Prostate gland (tissue), 2 donors: Measurements from ENCODE around the gene ZNF277. TPM values are rescaled to one million over a fixed set of nuclear protein-coding genes. Genes with fewer than 3 reads are reported as not detected.

ENCODE experiments used
- DNase-seq: peaks from one replicate; pipeline ENCODE4 v3.0.0-alpha.2; 2019; ENCODE audit warnings: low spot score
- H3K27ac ChIP-seq, 2 donors: fragments of 200-600 bp; sonication (generic); 2 replicates each; pipeline ENCODE4 v1.5.1; 2017 to 2019
- H3K27me3 ChIP-seq: fragments of 200-600 bp; sonication (generic); replicated peaks from 2 replicates; pipeline ENCODE4 v1.5.1; 2019; ENCODE audit not compliant: insufficient read depth
- H3K36me3 ChIP-seq, 2 donors: fragments of 200-600 bp; sonication (generic); 1 replicate in 1 of 2; 2 replicates in 1 of 2; pipeline versions ENCODE4 v1.5.1 to v1.8.1; 2017 to 2019
- H3K4me1 ChIP-seq: fragments of 200-600 bp; sonication (generic); replicated peaks from 2 replicates; pipeline ENCODE4 v1.5.1; 2019
- H3K4me3 ChIP-seq, 2 donors: fragments of 200-600 bp; sonication (generic); 2 replicates each; pipeline ENCODE4 v1.5.1; 2017 to 2019
- H3K9me3 ChIP-seq: fragments of 200-600 bp; sonication (generic); 2 replicates; pipeline ENCODE4 v1.5.1; 2017
- CTCF ChIP-seq, 4 experiments: fragments of 200-600 bp in 2 of 4; fragments of 450-650 bp in 2 of 4; sonication (generic) in 2 of 4; IDR thresholded peaks; 1 replicate in 3 of 4; 2 replicates in 1 of 4; pipeline ENCODE4 v1.5.1; 2016 to 2019; ENCODE audit warnings: antibody characterized with exemption in 4 of 4, mild to moderate bottlenecking in 2 of 4, moderate library complexity in 2 of 4
- POLR2A ChIP-seq: fragments of 450-650 bp; IDR thresholded peaks from one replicate; pipeline ENCODE4 v1.6.1; 2016; ENCODE audit warnings: antibody characterized with exemption, mild to moderate bottlenecking
- POLR2AphosphoS5 ChIP-seq: sonication (generic); formaldehyde crosslinking; IDR thresholded peaks from one replicate; pipeline ENCODE4 v1.6.1; 2017; ENCODE audit warnings: antibody characterized with exemption
- WGBS: methylation state at CpG from one replicate; pipeline ENCODE4 v1.1.5; 2018; 5-methylcytosine and 5-hydroxymethylcytosine counted together
- intact Hi-C: fragments of 100-400 bp; cut with DNase I; formaldehyde crosslinking; loops from one replicate; pipeline ENCODE4 v1.14.2; 2022
- total RNA-seq, 2 donors: library from RNA; depleted of rRNA; stranded (reverse); fragments of >200 nt; gene quantifications; one replicate each; pipeline ENCODE4 v1.1.0, GENCODE V29; 2016

Gene ZNF277
- total RNA-seq, 2 donors from 2014 or later: 23.0 to 33.1 TPM

DNA sequence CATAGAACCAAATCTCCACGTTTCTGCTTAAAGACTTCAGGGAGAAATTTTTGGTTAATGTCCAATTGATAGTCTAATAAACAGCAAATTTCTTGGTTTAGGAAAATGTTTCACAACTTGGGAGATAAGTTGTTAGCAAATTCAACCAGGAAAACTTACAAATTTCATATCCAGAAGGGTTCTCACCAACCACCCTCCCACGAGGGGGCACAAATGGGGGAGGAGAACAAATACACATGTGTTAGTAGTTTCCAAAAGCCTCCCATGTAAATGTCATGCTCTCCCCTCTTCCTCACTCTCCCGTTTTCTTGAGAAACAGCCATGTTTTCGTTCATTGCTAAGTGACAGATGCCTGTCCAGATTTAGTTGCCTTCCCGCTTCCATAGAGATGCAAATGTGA is 10.8 kb upstream of the ZNF277 start:
- no peaks in the 10 kb centered on the region for H3K9me3 ChIP-seq
- 81% methylated on average over 5 of the region's 5 CpGs for WGBS

DNA sequence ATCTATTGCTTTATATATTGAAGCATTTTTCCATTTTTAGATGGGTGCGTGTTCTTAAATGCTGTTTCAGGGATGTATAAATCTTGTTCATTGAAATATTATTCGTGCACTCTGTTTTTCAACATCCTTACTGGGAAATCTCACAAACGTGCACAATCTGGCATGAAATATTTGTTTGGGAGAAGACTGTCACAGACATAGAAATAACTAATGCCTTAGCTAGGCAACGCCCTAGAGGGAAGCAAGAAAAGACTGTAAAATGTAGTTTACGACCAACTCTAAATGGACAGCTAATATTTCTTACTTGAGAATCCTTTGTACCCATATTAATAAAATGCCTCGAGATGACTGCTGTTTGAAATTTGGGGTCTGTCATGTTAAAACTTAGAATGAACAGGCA is 9.2 kb upstream of the ZNF277 start:
- H3K27me3 ChIP-seq: no peaks in the 10 kb centered on the region
- WGBS: 53% methylated on average over 6 of the region's 6 CpGs
- no peaks in the 10 kb centered on the region for H3K36me3 ChIP-seq
- TF ChIP-seq CTCF (IDR thresholded peaks at IDR 0.05) (no peak), POLR2AphosphoS5 (no peak), POLR2A (no peak)
- no peak overlapping the region for H3K4me3 ChIP-seq
- H3K9me3 ChIP-seq: no peaks in the 10 kb centered on the region
- intact Hi-C loops: no loop called here
- H3K27ac ChIP-seq: no peak overlapping the region
- DNase-seq: no peak
- H3K4me1 ChIP-seq: no peaks in the 10 kb centered on the region

More for the DNA sequence above, 10.8 kb upstream of the ZNF277 start:
- Histone ChIP-seq H3K4me1 (no peaks in the 10 kb centered on the region), H3K27me3 (no peaks in the 10 kb centered on the region), H3K4me3 (no peak overlapping the region), H3K27ac (no peak overlapping the region), H3K36me3 (no peaks in the 10 kb centered on the region)
- intact Hi-C loops: no loop called here
- TF ChIP-seq POLR2A: no peak
- no peak for TF ChIP-seq CTCF (IDR thresholded peaks at IDR 0.05)
- no peak for TF ChIP-seq POLR2AphosphoS5
- DNase-seq: no peak

GRCh38 chr7:112199035-112199655 is 7.3 kb upstream of the ZNF277 start:
- Histone ChIP-seq H3K4me1 (no peaks in the 10 kb centered on the region), H3K36me3 (no peaks in the 10 kb centered on the region), H3K9me3 (no peaks in the 10 kb centered on the region), H3K27ac (no peak overlapping the region), H3K4me3 (no peak overlapping the region), H3K27me3 (no peaks in the 10 kb centered on the region)
- 70% methylated on average over 2 of the region's 2 CpGs for WGBS
- no peak for DNase-seq
- intact Hi-C loops: no loop called here
- TF ChIP-seq CTCF (IDR thresholded peaks at IDR 0.05): no peak
- no peak for TF ChIP-seq POLR2AphosphoS5
- no peak for TF ChIP-seq POLR2A

GRCh38 chr7:112199672-112200071 is 6.8 kb upstream of the ZNF277 start:
- Histone ChIP-seq H3K4me3 (no peak overlapping the region), H3K27me3 (no peaks in the 10 kb centered on the region), H3K27ac (no peak overlapping the region), H3K9me3 (no peaks in the 10 kb centered on the region), H3K4me1 (no peaks in the 10 kb centered on the region), H3K36me3 (no peaks in the 10 kb centered on the region)
- no peak for DNase-seq
- TF ChIP-seq POLR2A: no peak
- TF ChIP-seq CTCF (IDR thresholded peaks at IDR 0.05): no peak
- TF ChIP-seq POLR2AphosphoS5: no peak
- intact Hi-C loops: loop anchor here (10.0 kb wide), 3 partner anchors 65 to 445 kb away; no protein-coding TSS in a partner anchor
- WGBS: 95% methylated on average over 1 of the region's 1 CpG

DNA sequence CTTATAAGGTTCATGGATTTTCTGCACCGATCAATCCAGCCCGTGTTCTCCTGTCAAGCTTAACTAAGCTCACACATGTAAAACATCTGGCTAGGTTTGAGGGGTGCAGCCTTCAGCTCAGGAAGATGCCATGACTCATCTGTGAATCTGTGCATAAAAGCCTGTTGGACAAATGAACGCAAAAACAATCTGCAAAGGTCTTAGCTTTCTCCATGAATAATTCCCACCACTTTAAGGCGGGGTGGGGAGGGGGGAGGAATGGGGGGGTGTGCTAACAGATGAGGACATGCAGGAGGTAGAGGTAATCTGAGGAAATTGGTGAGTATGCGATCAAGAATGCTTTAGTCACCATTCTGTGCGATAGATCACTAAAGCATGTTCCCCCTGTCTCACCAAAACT is 5.1 kb upstream of the ZNF277 start:
- Histone ChIP-seq H3K36me3 (no peaks in the 10 kb centered on the region), H3K9me3 (no peaks in the 10 kb centered on the region), H3K4me3 (no peak overlapping the region), H3K27me3 (no peaks in the 10 kb centered on the region), H3K4me1 (no peaks in the 10 kb centered on the region), H3K27ac (no peak overlapping the region)
- intact Hi-C loops: loop anchor here (10.0 kb wide), 3 partner anchors 63 to 447 kb away; no protein-coding TSS in a partner anchor
- TF ChIP-seq CTCF (IDR thresholded peaks at IDR 0.05) (no peak), POLR2AphosphoS5 (no peak)
- 83% methylated on average over 6 of the region's 6 CpGs for WGBS
- no peak for DNase-seq
